SK-N-SH treated with all-trans-retinoic acid at 6 μM for 48 hours (cell line): Measurements from ENCODE around the gene OAS1.

Experiments used
- ATAC-seq: fragments of 200-7000 bp; cut with Tn5 transposase; 3 replicates; pipeline ENCODE4 v1.9.1; 2020; ENCODE audit warnings: mild to moderate bottlenecking, moderate library complexity
- ARNTL ChIP-seq: fragments of 450-650 bp; formaldehyde crosslinking; IDR thresholded peaks from 2 replicates; pipeline ENCODE4 v1.5.0; 2020; ENCODE audit warnings: low read depth, mild to moderate bottlenecking, moderate library complexity, borderline replicate concordance
- BACH2 ChIP-seq: fragments of 250-450 bp; sonication (Bioruptor Pico); IDR thresholded peaks from 2 replicates; pipeline ENCODE4 v1.9.0; 2021; ENCODE audit warnings: mild to moderate bottlenecking, borderline replicate concordance
- CREB5 ChIP-seq: fragments of 250-450 bp; sonication (Bioruptor Pico); IDR thresholded peaks from 2 replicates; pipeline ENCODE4 v1.5.1; 2020; ENCODE audit warnings: low read depth, mild to moderate bottlenecking, moderate library complexity
- CSDC2 ChIP-seq: fragments of 250-450 bp; sonication (Bioruptor Pico); IDR thresholded peaks from 2 replicates; pipeline ENCODE4 v1.5.0; 2020; ENCODE audit warnings: mild to moderate bottlenecking, moderate library complexity
- CSRNP3 ChIP-seq: fragments of 250-450 bp; sonication (Bioruptor Pico); IDR thresholded peaks from 2 replicates; pipeline ENCODE4 v1.5.1; 2021; ENCODE audit warnings: mild to moderate bottlenecking, moderate library complexity
- ESRRG ChIP-seq: fragments of 250-450 bp; sonication (Bioruptor Pico); IDR thresholded peaks from 2 replicates; pipeline ENCODE4 v1.6.1; 2021; ENCODE audit warnings: mild to moderate bottlenecking
- GLIS3 ChIP-seq: fragments of 250-450 bp; sonication (Bioruptor Pico); IDR thresholded peaks from 2 replicates; pipeline ENCODE4 v1.5.0; 2020; ENCODE audit warnings: mild to moderate bottlenecking, moderate library complexity
- ISL1 ChIP-seq: fragments of 250-450 bp; sonication (Bioruptor Pico); IDR thresholded peaks from 2 replicates; pipeline ENCODE4 v2.1.2; 2022; ENCODE audit warnings: mild to moderate bottlenecking, moderate library complexity
- OSR1 ChIP-seq: fragments of 250-450 bp; sonication (Bioruptor Pico); IDR thresholded peaks from 2 replicates; pipeline ENCODE4 v1.8.0; 2022; ENCODE audit warnings: moderate library complexity, mild to moderate bottlenecking, inconsistent platforms
- PATZ1 ChIP-seq: fragments of 250-450 bp; sonication (Bioruptor Pico); IDR thresholded peaks from 2 replicates; pipeline ENCODE4 v1.8.0; 2020; ENCODE audit warnings: mild to moderate bottlenecking, moderate library complexity, borderline replicate concordance
- POU6F1 ChIP-seq: fragments of 250-450 bp; sonication (Bioruptor Pico); IDR thresholded peaks from 2 replicates; pipeline ENCODE4 v1.8.0; 2021; ENCODE audit warnings: low read depth, mild to moderate bottlenecking, moderate library complexity, borderline replicate concordance
- PPARA ChIP-seq: fragments of 250-450 bp; sonication (Bioruptor Pico); IDR thresholded peaks from 2 replicates; pipeline ENCODE4 v1.5.0; 2020; ENCODE audit warnings: mild to moderate bottlenecking, borderline replicate concordance
- RARB ChIP-seq: fragments of 250-450 bp; sonication (Bioruptor Pico); IDR thresholded peaks from 2 replicates; pipeline ENCODE4 v1.8.0; 2021; ENCODE audit warnings: mild to moderate bottlenecking, moderate library complexity
- SNAI2 ChIP-seq: fragments of 250-450 bp; sonication (Bioruptor Pico); IDR thresholded peaks from 2 replicates; pipeline ENCODE4 v1.5.0; 2020; ENCODE audit warnings: mild to moderate bottlenecking, moderate library complexity
- TCF4 ChIP-seq: fragments of 250-450 bp; sonication (Bioruptor Pico); IDR thresholded peaks from 2 replicates; pipeline ENCODE4 v1.8.0; 2021; ENCODE audit warnings: mild to moderate bottlenecking, moderate library complexity, borderline replicate concordance
- TOX ChIP-seq: fragments of 250-450 bp; sonication (Bioruptor Pico); IDR thresholded peaks from 2 replicates; pipeline ENCODE4 v1.8.0; 2021; ENCODE audit warnings: mild to moderate bottlenecking, moderate library complexity, borderline replicate concordance
- TSHZ2 ChIP-seq: fragments of 250-450 bp; sonication (Bioruptor Pico); IDR thresholded peaks from 2 replicates; pipeline ENCODE4 v1.5.0; 2020; ENCODE audit warnings: mild to moderate bottlenecking, moderate library complexity
- ZC3H10 ChIP-seq: fragments of 250-450 bp; sonication (Bioruptor Pico); IDR thresholded peaks from 2 replicates; pipeline ENCODE4 v1.5.1; 2021; ENCODE audit warnings: mild to moderate bottlenecking, moderate library complexity
- ZFP3 ChIP-seq: fragments of 250-450 bp; sonication (Bioruptor Pico); IDR thresholded peaks from 2 replicates; pipeline ENCODE4 v1.5.0; 2020; ENCODE audit warnings: mild to moderate bottlenecking, moderate library complexity
- ZFP30 ChIP-seq: fragments of 450-650 bp; formaldehyde crosslinking; IDR thresholded peaks from 2 replicates; pipeline ENCODE4 v1.5.0; 2022; ENCODE audit warnings: mild to moderate bottlenecking, moderate library complexity
- ZNF565 ChIP-seq: fragments of 450-650 bp; formaldehyde crosslinking; conservative IDR thresholded peaks from 2 replicates; pipeline ENCODE4 v1.5.0; 2020; ENCODE audit warnings: low read depth, mild to moderate bottlenecking, moderate library complexity
- ZNF70 ChIP-seq: fragments of 450-650 bp; formaldehyde crosslinking; IDR thresholded peaks from 2 replicates; pipeline ENCODE4 v1.5.0; 2020; ENCODE audit warnings: mild to moderate bottlenecking, moderate library complexity
- ZNF8 ChIP-seq: fragments of 450-650 bp; formaldehyde crosslinking; IDR thresholded peaks from 2 replicates; pipeline ENCODE4 v1.5.0; 2020; ENCODE audit warnings: mild to moderate bottlenecking, moderate library complexity

OAS1 gene

GRCh38 chr12:112944024-112944690, 37.4 kb downstream of the OAS1 start:
- TF ChIP-seq ZNF565 (CRISPR knock-in tag), result no peak
- no peak for TF ChIP-seq ZC3H10
- TF ChIP-seq ARNTL (CRISPR knock-in tag), result no peak
- TF ChIP-seq RARB (CRISPR knock-in tag), result no peak
- no peak for TF ChIP-seq OSR1 (CRISPR knock-in tag)
- no peak for TF ChIP-seq SNAI2
- no peak for TF ChIP-seq BACH2 (CRISPR knock-in tag)
- TF ChIP-seq PPARA, result no peak
- no peak for TF ChIP-seq ISL1 (CRISPR knock-in tag)
- TF ChIP-seq CSDC2, result no peak
- no peak for TF ChIP-seq TOX (CRISPR knock-in tag)
- TF ChIP-seq ZNF70 (CRISPR knock-in tag), result no peak
- no peak for TF ChIP-seq CREB5 (CRISPR knock-in tag)
- no peak for TF ChIP-seq ZNF8 (CRISPR knock-in tag)
- TF ChIP-seq PATZ1, result no peak
- TF ChIP-seq GLIS3 (CRISPR knock-in tag), result no peak
- TF ChIP-seq ZFP3 (CRISPR knock-in tag), result no peak
- TF ChIP-seq, all 23 proteins: peak for 0
- ATAC-seq, result no peak

GRCh38 chr12:112945515-112945914, 38.8 kb downstream of the OAS1 start:
- no peak for ATAC-seq
- no peak for TF ChIP-seq SNAI2
- no peak for TF ChIP-seq BACH2 (CRISPR knock-in tag)
- no peak for TF ChIP-seq RARB (CRISPR knock-in tag)
- no peak for TF ChIP-seq ZFP30
- TF ChIP-seq TCF4 (CRISPR knock-in tag), result no peak
- TF ChIP-seq ZNF8 (CRISPR knock-in tag), result no peak
- no peak for TF ChIP-seq POU6F1 (CRISPR knock-in tag)
- no peak for TF ChIP-seq ZNF565 (CRISPR knock-in tag)
- TF ChIP-seq CSDC2, result no peak

- TF ChIP-seq ZNF565 (CRISPR knock-in tag), result no peak
- no peak for TF ChIP-seq TCF4 (CRISPR knock-in tag)
- TF ChIP-seq ZFP3 (CRISPR knock-in tag), result no peak
- no peak for TF ChIP-seq ZNF8 (CRISPR knock-in tag)
- no peak for TF ChIP-seq ISL1 (CRISPR knock-in tag)
- TF ChIP-seq TSHZ2, result no peak
- TF ChIP-seq CSRNP3 (CRISPR knock-in tag), result no peak
- TF ChIP-seq RARB (CRISPR knock-in tag), result no peak
- no peak for TF ChIP-seq ESRRG (CRISPR knock-in tag)
- no peak for TF ChIP-seq CSDC2
- no peak for TF ChIP-seq POU6F1 (CRISPR knock-in tag)
- TF ChIP-seq GLIS3 (CRISPR knock-in tag), result no peak
- TF ChIP-seq CREB5 (CRISPR knock-in tag), result no peak
- no peak for ATAC-seq
Observed at GRCh38 chr12:112946236-112947000, 39.7 kb downstream of the OAS1 start.
